Hypothalamus (tissue), 51 donors: ENCODE results near the gene ZC3H18.
"Not testable (repeated sequence)": the region's sequence is repeated elsewhere in the genome, so short reads cannot be mapped to it uniquely, and the experiment has no call there.

ENCODE experiments used
- DNase-seq, 51 donors: peaks; one replicate each; lab custom pipeline; 2025; lab: John Stamatoyannopoulos, UW

ZC3H18 gene

DNA sequence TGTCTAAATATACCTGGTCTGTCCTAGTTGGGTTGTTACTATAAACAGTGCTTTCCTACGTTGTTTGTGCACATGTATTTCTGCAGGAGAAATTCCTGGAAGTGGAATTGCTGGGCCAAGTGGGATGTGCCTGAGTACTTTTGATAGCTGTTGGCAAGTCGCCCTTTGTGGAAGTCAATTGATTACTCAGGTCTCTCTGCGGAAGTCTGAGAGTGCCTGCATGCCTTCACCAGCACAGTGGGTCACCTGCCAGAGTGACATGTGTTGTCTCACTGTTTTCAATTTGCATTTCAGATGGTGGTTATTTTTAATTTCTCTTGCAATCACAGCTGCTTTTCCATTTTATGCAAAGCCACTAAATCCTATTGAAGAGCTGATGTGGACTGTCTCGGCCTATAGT is 94.9 kb downstream of the ZC3H18 start:
- no peak for DNase-seq

DNA sequence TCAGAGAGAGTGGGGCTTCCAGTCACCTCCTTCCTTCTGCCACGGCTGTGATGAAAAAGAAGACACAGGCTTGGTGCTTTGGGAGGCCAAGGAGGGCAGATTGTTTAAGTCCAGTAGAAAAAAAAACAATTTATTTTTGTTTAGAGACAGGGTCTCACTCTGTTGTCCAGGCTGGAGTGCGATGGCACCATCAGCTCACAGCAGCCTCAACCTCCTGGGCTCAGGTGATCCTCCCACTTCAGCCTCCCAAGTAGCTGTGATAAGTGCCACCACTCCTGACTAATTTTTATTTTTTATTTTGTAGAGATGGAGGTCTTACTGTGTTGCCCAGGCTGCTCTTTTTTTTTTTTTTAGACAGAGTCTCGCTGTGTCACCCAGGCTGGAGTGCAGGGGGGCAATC is 95.4 kb downstream of the ZC3H18 start:
- DNase-seq = no peak

DNA sequence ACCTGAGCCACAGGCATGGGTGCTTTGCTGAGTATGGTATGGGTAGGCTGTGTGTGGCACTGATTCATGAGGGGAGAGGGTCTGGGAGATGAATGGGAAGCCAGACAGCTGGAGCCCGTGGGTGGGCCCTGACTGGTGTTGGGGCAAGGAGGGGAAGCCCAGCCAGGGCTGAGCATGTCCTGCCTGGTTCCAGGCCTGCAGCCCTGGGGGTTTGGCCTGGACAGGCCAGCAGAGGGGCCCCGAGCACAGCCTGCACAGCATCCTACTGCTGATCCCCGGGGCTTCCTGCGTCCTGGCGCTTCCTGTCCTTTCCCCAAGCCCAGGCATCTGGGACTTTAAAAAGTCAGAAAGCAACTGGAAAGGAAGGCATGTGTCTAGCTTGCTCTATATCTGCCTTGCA is 97.3 kb downstream of the ZC3H18 start:
- DNase-seq = no peak

DNA sequence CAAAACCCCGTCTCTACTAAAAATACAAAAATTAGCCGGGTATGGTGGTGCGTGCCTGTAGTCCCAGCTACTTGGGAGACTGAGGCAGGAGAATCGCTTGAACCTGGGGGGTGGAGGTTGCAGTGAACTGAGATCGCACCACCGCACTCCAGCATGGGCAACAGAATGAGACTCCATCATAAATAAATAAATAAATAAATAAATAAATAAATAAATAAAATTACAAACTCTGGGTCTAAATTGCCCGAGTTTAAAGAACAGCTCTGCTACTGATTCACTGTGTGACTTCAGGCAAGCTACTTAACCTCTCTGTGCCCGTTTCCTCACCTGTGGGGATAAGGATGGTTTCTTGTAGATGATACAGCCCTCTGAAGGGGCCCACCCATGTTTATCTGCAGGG is 99.3 kb downstream of the ZC3H18 start:
- DNase-seq = not testable (repeated sequence)

DNA sequence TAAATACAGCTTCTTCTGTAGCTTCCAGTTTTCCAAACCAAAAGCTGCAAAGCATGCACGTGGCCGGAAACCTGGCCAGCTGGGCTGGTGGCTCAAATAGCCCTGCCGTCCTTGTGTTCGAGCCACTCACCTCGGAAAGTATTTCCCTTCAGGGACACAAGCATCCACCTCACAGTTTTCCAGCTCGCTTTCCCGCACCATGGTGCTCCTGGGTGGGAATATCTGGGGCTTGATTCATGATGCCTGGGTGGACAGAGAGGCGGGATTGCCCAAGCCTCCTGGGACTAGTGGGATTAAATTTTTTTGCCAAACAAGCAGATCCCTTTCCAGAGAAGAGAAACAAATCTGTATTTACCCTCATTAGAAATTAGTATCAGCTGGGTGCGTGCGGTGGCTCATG is 99.8 kb downstream of the ZC3H18 start:
- no peak for DNase-seq

DNA sequence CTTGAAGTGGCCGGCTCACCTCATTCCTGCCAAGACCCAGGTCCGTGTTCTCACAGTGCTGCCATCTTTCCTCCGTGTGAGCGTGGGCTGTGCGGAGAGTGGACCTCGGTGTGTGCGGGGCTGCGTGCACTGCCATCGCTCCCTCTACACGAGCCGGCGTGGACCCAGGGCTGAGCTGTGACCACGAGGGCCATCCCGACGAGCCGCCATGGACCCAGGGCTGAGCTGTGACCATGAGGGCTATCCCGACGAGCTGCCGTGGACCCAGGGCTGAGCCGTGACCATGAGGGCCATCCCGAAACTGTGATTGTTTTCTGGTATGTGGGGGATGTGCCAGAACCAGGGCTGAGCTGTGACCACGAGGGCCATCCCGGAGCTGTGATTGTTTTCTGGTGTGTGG is 101.6 kb downstream of the ZC3H18 start:
- no peak for DNase-seq

DNA sequence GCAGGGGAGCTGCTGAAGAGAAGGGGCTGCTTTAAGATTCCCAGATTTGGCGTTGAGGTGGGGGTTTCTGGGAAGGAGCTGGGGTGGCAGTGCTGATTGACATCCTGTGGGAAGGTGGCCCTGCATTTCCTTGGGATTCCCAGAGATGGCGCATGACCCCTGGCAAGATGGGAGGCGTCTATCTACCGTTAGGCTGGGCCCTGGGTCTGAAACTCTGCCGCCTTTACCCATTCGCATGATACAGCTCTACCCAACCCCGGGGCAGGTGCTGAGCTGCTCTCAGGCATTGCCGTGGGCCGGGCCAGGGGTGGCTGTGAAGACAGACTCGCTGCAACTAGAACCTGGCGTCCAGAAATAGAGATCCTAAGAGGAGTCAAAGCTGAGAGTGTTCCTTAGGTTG is 102.6 kb downstream of the ZC3H18 start:
- DNase-seq = no peak

DNA sequence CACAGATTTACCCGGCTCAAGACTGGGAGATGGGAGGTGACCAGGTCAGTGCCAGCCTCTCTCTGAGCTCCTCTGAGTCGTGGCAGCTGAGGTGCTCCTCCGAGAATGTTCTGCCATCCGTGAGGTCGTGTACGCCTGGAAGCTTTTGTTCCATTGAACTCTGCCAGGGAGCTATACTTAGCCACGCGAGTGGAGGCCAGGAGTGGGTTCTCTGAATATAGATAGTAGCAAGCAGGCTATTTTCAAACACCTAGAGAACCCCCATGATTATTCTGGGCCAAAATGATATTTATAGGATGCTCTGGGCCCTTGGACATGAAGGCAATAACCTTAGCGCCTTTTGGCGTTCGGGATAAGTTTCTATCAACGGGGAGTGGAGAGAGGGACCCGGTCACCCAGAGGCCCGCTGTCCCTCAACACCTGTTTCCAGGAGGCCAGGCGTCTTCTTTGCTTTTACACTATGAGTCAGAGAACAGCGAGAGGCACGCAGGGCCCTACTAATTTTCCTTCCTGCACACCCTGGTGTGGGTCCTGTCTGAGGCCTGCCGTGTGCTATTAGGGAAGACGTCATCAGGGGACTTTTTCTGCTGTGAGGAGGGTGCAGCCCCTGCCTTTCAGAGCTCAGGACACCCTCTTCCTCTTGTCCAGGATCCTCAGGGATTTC is 103.6 kb downstream of the ZC3H18 start:
- no peak for DNase-seq

DNA sequence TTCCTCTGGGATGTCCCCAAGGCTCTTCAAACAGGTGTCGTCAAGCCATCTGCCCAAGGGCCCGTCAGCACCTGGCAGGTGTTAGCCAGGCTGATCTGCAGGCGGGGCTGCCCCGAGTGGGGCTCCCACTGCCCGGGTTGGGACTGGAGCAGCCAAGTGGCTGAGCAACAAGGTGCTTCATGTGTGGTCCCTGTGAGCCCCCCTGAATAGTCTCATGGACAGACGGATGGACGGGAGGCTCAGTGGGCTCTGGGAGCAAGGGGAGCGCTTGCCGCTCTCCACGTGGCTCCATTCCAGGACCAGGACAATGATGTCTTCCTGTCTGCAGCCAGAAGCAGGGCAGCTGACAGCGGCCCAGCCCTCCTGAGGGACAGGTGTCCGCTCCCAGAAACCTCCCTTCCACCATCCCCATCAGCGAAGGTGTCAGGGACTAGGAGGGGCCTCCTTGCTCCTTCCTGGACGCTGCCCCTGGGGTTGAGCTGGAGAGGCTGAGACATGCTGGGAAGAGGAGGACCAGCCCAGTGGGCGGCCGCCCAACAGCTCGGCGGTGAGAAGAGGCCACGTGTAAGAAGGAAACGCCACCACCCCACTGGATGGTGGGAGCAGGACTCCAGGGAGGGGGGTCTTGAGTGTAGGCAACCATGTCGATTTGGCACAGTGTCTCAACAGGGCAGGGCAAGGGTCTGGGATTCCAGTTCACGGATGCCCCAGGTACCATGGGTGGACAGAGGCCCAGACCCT is 106.5 kb downstream of the ZC3H18 start:
- DNase-seq = no peak

DNA sequence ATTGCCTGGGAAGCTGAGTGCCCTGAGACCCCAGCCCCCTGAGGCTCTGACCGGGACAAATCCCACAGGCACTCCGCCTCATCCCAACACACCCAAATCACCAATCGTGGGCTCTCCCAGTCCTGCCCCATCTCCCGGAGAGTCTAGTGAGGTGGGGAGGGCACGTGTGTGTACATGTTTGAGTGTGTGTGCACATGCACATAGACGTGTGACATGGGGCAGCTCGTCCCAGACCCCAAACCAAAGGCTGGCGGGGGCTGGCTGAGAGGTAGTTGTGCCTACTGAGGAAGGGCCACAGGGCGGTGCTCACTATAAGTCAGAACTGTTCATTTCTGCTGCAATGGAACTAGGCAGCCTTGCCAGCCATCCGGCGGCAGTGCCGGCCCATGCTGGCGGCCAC is 107.5 kb downstream of the ZC3H18 start:
- DNase-seq = no peak

DNA sequence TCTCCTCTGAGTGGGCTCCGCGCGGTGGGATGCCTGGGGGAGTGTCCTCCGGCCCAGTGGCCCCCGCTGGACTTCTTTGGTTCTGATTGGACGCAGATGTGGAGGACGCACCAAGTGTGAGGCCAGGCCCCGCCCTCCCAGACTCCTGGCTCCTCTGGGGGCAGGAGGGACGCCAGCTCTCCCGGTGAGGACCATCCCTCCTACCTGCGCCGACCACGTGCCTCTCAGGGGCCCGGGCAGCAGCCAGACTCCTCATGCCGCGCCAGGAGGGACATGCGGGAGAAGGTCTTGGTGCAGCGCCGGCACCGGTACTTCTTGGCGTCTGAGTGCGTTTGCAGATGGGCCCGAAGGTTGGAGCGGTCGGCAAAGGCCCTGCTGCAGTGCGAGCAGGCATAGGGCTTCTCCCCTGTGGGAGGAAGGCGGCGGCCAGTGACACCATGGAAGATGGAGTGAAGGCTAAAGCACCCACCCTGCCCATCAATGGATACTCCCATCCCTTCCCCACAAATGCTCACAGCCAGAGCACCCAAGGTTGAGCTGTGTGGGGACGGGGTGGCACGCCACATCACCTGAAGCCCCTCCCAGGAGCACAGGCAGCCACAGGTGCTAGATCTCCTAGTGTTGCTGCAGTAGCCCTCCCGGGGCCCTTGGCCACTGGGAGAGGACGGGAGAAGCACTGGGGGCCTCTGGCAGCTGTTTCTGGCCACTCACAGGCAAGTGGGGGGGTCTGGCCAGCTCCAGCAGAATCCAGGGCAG is 108.2 kb downstream of the ZC3H18 start:
- DNase-seq = no peak

DNA sequence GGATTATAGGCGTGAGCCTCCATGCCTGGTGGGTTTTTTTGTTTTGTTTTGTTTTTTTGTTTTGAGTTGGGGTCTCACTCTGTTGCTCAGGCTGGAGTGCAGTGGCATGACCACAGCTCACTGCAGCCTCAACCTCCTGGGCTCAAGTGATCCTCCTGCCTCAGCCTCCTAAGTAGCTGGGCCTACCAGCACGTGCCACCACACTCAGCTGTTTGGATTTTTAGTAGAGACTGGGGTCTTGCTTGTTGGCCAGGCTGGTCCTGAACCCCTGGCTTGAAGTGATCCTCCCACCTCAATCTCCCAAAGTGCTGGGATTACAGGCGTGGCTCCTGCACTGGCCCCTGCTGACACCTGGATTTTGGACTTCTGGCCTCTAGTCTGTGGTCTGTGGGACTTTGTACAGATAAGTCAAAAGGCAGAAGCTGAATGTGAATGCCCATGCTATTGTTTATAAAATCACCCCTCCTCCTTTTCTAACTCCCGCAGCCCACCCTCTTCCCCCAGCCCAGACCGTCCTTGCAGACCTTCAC is 110.4 kb downstream of the ZC3H18 start:
- no peak for DNase-seq

DNA sequence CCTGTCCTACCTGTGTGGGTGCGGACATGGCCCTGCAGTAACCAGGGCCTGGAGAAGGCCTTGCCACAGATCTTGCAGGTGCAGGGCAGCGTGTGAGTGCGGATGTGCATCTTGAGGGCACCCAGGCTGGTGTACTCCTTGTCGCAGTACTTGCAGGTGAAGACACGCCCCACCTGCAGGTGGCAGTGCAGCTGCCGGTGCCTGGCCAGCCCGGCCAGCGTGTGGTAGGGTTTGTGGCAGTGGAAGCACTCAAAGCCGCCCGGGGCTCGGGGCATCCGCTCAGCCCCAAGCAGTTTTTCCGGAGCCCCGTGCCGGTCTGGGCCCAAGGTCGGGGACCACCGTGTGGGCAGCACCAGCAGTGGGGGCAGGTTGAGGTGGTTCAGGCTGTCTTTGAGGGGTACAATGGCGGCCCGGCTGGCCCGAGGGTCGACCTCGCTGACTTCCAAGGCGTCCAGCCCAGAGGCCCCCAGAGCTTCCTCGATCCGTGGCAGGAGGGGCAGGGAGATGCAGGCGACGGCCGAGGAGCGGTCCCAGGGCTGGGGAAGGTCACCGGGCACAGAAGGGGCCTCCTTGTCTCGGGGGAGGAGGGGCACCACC is 111.0 kb downstream of the ZC3H18 start:
- no peak for DNase-seq
